ENCODE data around the gene MAB21L4. TPM values are rescaled to one million over a fixed set of nuclear protein-coding genes. Genes with fewer than 3 reads are reported as not detected.

Gene MAB21L4
- total RNA-seq, 1 donor from 2014 or later, result not detected

DNA sequence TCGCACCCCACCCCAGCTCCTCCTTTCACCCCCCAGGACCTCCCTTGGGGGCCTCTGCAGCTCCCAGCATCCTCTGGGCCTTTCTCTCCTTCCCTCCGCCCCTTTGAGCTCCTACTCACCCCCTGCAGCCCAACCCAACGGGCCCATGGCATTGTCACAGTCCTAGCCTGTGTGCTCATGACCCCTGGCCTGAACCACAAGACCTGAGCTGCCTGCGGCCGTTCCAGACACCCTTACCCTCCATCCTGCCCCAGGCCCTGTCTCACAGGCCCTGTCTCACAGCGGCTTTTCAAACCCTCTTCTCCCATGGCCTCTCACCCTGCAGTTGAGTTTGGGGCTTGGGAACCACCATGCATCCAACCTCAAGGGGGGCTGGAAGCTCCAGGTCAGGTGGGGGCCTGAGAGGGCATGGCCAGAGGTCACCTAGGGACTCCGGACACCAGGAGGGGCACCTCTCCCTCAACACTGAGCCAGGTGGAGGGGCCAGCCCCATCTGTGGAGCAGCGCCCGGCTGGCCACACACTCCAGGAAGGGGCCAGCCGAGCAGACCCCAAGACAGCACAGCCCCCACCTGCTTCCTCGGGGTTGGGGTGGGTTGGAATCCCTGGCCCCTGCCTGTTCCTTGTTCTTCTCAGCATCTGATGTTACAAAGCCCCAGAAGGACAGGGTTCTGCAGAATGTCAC lies 6.9 kb downstream of the MAB21L4 start:
- no peak overlapping the region for H3K9ac ChIP-seq (ENCODE audit: low read depth in 1 of 3, low read length in 3 of 3)
- H3K4me3 ChIP-seq (ENCODE audit: low read length in 3 of 3), result no peak overlapping the region
- H3K4me1 ChIP-seq (ENCODE audit: control insufficient read depth in 3 of 3, insufficient read depth in 3 of 3, low read length in 3 of 3), result no peaks in the 10 kb centered on the region
- H3K27ac ChIP-seq (ENCODE audit: low read depth, low read length), result no peak overlapping the region
- no peaks in the 10 kb centered on the region for H3K36me3 ChIP-seq (ENCODE audit: control insufficient read depth in 3 of 3, insufficient read depth in 3 of 3, low read length in 3 of 3)
- no peaks in the 10 kb centered on the region for H3K9me3 ChIP-seq (ENCODE audit: control insufficient read depth in 3 of 3, low read length in 3 of 3)
- peaks cover 0 to 2% (median 0%) of the 10 kb centered on the region in 3 donors for H3K27me3 ChIP-seq (ENCODE audit: control insufficient read depth in 3 of 3, insufficient read depth in 3 of 3, low read length in 3 of 3)

DNA sequence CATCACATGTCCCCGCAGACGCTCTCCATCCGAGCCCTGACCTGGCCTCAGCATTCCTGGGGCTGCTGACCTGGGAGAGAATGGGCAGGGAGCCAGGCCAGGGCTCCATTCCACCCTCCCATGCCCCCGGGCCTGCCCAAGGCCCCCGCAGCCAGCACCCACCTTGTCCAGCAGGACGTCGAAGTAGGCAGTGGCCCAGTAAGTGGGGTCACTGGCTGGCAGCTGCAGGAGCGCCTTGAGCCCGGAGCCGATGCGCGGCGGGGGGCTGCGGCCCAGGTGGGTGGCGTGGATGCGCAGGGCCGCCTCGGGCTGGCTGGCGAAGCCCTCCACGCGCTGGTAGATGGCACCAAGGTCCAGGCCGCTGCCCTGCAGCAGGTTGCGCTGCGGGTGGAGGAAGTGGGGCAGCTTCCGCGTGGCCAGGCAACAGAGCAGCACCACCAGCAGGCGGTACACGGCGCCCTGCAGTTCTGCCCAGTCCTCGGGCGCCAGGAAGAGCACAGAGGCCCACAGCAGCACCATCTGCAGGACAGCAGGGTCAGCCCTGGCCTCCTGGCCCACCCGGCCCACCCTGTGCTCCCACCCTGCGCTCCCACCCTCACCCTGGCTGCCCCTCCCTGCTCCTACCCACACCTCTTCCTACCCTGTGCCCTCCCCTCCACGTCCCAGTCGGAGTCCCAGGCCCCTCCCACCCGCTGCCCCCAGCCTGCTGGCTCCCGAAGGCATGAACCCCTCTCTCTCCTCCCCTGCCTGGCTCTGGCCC lies 7.6 kb downstream of the MAB21L4 start:
- H3K9me3 ChIP-seq (ENCODE audit: control insufficient read depth in 3 of 3, low read length in 3 of 3), result no peaks in the 10 kb centered on the region
- H3K4me3 ChIP-seq (ENCODE audit: low read length in 3 of 3), result no peak overlapping the region
- H3K27me3 ChIP-seq (ENCODE audit: control insufficient read depth in 3 of 3, insufficient read depth in 3 of 3, low read length in 3 of 3), result peaks cover 0 to 2% (median 0%) of the 10 kb centered on the region in 3 donors
- no peaks in the 10 kb centered on the region for H3K36me3 ChIP-seq (ENCODE audit: control insufficient read depth in 3 of 3, insufficient read depth in 3 of 3, low read length in 3 of 3)
- no peak overlapping the region for H3K27ac ChIP-seq (ENCODE audit: low read depth, low read length)
- no peaks in the 10 kb centered on the region for H3K4me1 ChIP-seq (ENCODE audit: control insufficient read depth in 3 of 3, insufficient read depth in 3 of 3, low read length in 3 of 3)
- H3K9ac ChIP-seq (ENCODE audit: low read depth in 1 of 3, low read length in 3 of 3), result no peak overlapping the region

DNA sequence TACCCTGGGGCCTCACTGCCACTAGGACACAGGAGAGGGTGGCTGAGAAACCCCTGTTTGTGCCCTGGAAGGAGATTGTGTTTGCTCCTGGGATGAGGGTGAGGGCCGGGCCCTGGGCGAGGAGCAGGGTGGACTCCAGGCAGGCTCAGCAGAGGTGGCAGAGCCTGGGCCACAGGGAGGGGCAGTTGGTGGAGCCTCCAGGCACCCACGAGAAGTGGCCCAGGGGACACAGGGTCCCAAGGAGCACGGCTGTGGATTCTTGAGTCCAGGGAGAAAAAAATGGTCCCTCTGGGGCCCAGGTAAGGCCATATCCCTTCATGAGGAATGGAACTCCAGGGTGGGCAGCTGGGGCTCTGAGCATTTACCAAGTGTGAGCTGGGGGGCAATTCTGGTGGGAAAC lies 8.3 kb downstream of the MAB21L4 start:
- H3K27me3 ChIP-seq (ENCODE audit: control insufficient read depth in 3 of 3, insufficient read depth in 3 of 3, low read length in 3 of 3), result peaks cover 0 to 2% (median 0%) of the 10 kb centered on the region in 3 donors
- H3K9me3 ChIP-seq (ENCODE audit: control insufficient read depth in 3 of 3, low read length in 3 of 3), result no peaks in the 10 kb centered on the region
- H3K4me3 ChIP-seq (ENCODE audit: low read length in 3 of 3), result no peak overlapping the region
- no peaks in the 10 kb centered on the region for H3K4me1 ChIP-seq (ENCODE audit: control insufficient read depth in 3 of 3, insufficient read depth in 3 of 3, low read length in 3 of 3)
- no peak overlapping the region for H3K27ac ChIP-seq (ENCODE audit: low read depth, low read length)
- H3K36me3 ChIP-seq (ENCODE audit: control insufficient read depth in 3 of 3, insufficient read depth in 3 of 3, low read length in 3 of 3), result no peaks in the 10 kb centered on the region
- H3K9ac ChIP-seq (ENCODE audit: low read depth in 1 of 3, low read length in 3 of 3), result no peak overlapping the region

DNA sequence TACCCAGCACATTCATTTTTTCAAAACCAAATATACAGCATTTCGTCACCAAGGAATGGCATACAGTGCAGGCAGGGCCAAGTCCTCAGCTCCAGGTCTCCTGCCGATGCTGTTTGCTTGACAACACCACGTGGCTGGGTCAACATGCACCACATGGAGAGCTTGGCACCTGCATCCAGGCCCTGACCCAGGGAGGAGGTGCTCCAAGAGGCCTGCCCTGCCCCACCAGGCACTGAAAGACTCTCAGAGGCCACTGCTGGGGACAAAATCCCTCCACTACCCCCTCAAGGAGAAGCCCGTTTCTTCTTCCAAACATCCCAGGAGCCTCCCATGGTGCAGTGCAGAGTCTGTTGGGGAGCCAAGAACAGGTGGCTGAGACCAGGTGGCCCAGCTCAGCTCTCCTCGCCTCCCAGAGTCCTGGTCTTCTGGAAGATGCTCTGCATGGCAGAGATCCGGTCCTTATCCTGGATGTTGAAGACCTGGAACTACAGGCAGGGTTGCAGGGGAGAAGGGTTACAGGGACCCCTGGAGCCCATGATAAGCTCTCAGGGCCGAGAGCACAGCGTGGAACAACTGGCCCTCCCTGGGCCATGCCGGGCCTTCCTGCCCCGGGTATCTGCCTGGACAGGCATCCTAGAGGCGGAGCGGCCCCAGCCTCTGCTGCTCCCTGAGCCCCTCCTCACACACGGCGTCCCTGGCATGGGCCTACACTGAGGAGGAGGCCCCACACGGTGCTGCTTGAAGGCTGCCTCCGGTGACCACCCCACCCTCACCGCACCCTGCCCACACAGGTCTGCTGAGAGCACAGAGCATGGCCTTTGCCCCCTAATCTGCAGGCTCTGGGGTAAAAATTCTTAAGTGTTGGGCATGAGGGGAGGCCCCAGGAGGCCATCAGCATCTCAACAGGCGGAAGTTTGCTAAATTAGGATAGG lies 9.0 kb downstream of the MAB21L4 start:
- H3K4me3 ChIP-seq (ENCODE audit: low read length in 3 of 3), result no peak overlapping the region

DNA sequence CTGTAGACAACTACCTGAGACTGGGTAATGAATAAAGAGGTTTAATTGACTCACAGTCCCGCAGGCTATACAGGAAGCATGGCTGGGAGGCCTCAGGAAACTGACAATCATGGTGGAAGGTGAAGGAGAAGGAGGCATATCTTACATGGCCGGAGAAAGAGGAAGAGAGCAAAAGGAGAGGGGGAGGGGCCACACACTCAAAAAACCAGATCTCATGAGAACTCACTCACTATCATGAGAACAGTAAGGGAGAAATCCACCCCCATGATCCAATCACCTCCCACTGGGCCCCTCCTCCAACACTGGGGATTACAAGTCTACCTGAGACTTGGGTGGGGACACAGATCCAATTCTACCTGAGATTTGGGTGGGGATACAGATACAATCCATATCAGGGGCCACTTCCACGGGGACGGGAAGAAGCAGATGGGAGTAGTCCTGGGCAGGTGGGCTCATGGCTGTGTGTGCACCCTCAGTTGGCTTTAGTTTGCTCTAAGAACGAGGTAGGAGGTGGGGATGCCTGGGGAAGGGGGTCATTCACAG lies 9.9 kb downstream of the MAB21L4 start:
- Histone ChIP-seq H3K9ac (ENCODE audit: low read depth in 1 of 3, low read length in 3 of 3) (no peak overlapping the region), H3K4me1 (ENCODE audit: control insufficient read depth in 3 of 3, insufficient read depth in 3 of 3, low read length in 3 of 3) (no peaks in the 10 kb centered on the region), H3K4me3 (ENCODE audit: low read length in 3 of 3) (no peak overlapping the region), H3K36me3 (ENCODE audit: control insufficient read depth in 3 of 3, insufficient read depth in 3 of 3, low read length in 3 of 3) (no peaks in the 10 kb centered on the region), H3K27ac (ENCODE audit: low read depth, low read length) (no peak overlapping the region), H3K9me3 (ENCODE audit: control insufficient read depth in 3 of 3, low read length in 3 of 3) (no peaks in the 10 kb centered on the region), H3K27me3 (ENCODE audit: control insufficient read depth in 3 of 3, insufficient read depth in 3 of 3, low read length in 3 of 3) (peaks cover 0 to 2% (median 0%) of the 10 kb centered on the region in 3 donors)

More for the DNA sequence above, 9.0 kb downstream of the MAB21L4 start:
- Histone ChIP-seq H3K36me3 (ENCODE audit: control insufficient read depth in 3 of 3, insufficient read depth in 3 of 3, low read length in 3 of 3) (no peaks in the 10 kb centered on the region), H3K9ac (ENCODE audit: low read depth in 1 of 3, low read length in 3 of 3) (no peak overlapping the region), H3K4me1 (ENCODE audit: control insufficient read depth in 3 of 3, insufficient read depth in 3 of 3, low read length in 3 of 3) (no peaks in the 10 kb centered on the region), H3K27ac (ENCODE audit: low read depth, low read length) (no peak overlapping the region), H3K27me3 (ENCODE audit: control insufficient read depth in 3 of 3, insufficient read depth in 3 of 3, low read length in 3 of 3) (peaks cover 0 to 2% (median 0%) of the 10 kb centered on the region in 3 donors), H3K9me3 (ENCODE audit: control insufficient read depth in 3 of 3, low read length in 3 of 3) (no peaks in the 10 kb centered on the region)

DNA sequence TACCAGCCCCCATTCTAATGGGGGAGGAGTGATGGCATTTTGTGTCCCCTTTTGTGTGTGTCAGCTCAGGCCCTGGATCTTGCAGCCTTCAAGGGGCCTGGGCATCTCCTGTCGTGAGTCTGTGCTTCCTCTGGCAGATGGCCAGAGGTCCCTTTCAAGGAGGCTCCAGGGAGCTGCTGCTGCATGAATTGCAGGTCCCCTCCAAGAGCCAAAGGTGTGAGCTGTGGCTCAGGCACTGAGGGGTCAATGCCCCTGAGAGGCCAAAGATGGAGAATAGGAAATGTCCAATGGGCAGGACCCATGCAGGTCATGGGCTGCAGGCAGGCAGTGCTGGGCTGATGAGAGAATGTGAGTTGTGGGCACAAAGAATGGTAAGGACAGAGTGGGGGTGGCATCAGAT lies 10.4 kb downstream of the MAB21L4 start:
- Histone ChIP-seq H3K27me3 (ENCODE audit: control insufficient read depth in 3 of 3, insufficient read depth in 3 of 3, low read length in 3 of 3) (peaks cover 0 to 2% (median 0%) of the 10 kb centered on the region in 3 donors), H3K36me3 (ENCODE audit: control insufficient read depth in 3 of 3, insufficient read depth in 3 of 3, low read length in 3 of 3) (no peaks in the 10 kb centered on the region), H3K9ac (ENCODE audit: low read depth in 1 of 3, low read length in 3 of 3) (no peak overlapping the region), H3K4me1 (ENCODE audit: control insufficient read depth in 3 of 3, insufficient read depth in 3 of 3, low read length in 3 of 3) (no peaks in the 10 kb centered on the region), H3K9me3 (ENCODE audit: control insufficient read depth in 3 of 3, low read length in 3 of 3) (no peaks in the 10 kb centered on the region), H3K4me3 (ENCODE audit: low read length in 3 of 3) (no peak overlapping the region), H3K27ac (ENCODE audit: low read depth, low read length) (no peak overlapping the region)

DNA sequence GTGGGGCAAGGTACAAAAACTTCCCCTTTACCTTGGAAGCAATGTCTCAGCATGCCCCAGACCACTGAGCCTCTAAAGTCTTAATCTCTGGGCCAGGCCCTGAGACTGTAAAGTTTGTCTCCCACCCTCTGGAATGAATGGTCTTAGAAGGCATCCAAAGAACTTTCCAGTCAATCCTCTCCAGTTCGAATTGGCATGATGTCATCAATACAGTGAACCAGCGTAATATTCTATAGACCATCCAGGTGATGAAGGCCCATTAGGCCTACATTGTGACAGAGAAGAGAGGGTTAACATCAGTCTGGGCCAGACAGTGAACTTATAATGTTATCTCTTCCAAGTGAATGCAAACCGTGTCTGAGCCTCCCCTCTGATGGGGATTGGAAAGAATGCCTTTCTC lies 11.2 kb downstream of the MAB21L4 start:
- H3K27me3 ChIP-seq (ENCODE audit: control insufficient read depth in 3 of 3, insufficient read depth in 3 of 3, low read length in 3 of 3), result peaks cover 0 to 2% (median 0%) of the 10 kb centered on the region in 3 donors
- H3K9me3 ChIP-seq (ENCODE audit: control insufficient read depth in 3 of 3, low read length in 3 of 3), result no peaks in the 10 kb centered on the region
- no peak overlapping the region for H3K4me3 ChIP-seq (ENCODE audit: low read length in 3 of 3)
- no peaks in the 10 kb centered on the region for H3K4me1 ChIP-seq (ENCODE audit: control insufficient read depth in 3 of 3, insufficient read depth in 3 of 3, low read length in 3 of 3)
- no peak overlapping the region for H3K9ac ChIP-seq (ENCODE audit: low read depth in 1 of 3, low read length in 3 of 3)
- no peaks in the 10 kb centered on the region for H3K36me3 ChIP-seq (ENCODE audit: control insufficient read depth in 3 of 3, insufficient read depth in 3 of 3, low read length in 3 of 3)
- H3K27ac ChIP-seq (ENCODE audit: low read depth, low read length), result no peak overlapping the region

DNA sequence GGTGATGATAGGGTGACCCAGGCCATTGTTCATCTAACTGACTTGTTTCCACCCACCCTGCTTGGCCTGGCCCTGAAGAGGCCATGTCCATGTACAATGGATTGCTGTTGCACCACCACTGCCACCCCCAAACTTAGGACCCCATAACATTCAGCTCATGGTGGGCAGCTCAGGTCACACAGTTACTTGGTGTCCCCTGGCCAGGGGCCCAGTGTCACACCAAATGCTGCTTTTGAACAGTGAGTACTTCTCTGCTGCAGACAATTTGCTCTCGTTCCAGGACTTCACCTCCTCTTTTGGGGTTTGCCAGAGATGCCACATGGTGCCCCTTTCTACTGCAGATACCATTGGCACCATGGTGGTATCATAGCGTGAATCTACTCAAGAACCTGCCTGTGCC lies 11.7 kb downstream of the MAB21L4 start:
- Histone ChIP-seq H3K9ac (ENCODE audit: low read depth in 1 of 3, low read length in 3 of 3) (no peak overlapping the region), H3K27me3 (ENCODE audit: control insufficient read depth in 3 of 3, insufficient read depth in 3 of 3, low read length in 3 of 3) (peaks cover 0 to 2% (median 0%) of the 10 kb centered on the region in 3 donors), H3K36me3 (ENCODE audit: control insufficient read depth in 3 of 3, insufficient read depth in 3 of 3, low read length in 3 of 3) (no peaks in the 10 kb centered on the region), H3K4me1 (ENCODE audit: control insufficient read depth in 3 of 3, insufficient read depth in 3 of 3, low read length in 3 of 3) (no peaks in the 10 kb centered on the region), H3K27ac (ENCODE audit: low read depth, low read length) (no peak overlapping the region), H3K9me3 (ENCODE audit: control insufficient read depth in 3 of 3, low read length in 3 of 3) (no peaks in the 10 kb centered on the region), H3K4me3 (ENCODE audit: low read length in 3 of 3) (no peak overlapping the region)

DNA sequence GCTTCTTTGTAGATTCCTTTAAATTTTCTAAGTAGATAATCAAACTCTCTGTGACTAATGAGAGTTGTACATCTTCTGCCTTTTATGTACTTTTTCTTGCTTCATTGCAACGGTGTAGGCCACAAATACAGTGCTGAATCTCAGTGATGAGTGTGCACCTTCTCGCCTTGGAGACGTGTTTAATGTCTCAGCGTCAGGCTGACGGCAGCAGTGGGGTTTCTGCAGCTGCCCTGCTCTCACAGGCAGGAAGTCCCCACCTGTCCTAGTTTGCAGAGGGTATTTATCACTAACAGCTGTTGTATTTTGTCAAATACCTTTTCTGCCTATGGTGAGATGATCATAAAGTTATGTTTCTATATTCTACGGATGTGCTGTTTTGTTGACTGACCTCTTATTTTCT lies 14.0 kb downstream of the MAB21L4 start:
- Histone ChIP-seq H3K36me3 (ENCODE audit: control insufficient read depth in 3 of 3, insufficient read depth in 3 of 3, low read length in 3 of 3) (no peaks in the 10 kb centered on the region), H3K27me3 (ENCODE audit: control insufficient read depth in 3 of 3, insufficient read depth in 3 of 3, low read length in 3 of 3) (peaks cover 0 to 2% (median 0%) of the 10 kb centered on the region in 3 donors), H3K27ac (ENCODE audit: low read depth, low read length) (no peak overlapping the region), H3K4me1 (ENCODE audit: control insufficient read depth in 3 of 3, insufficient read depth in 3 of 3, low read length in 3 of 3) (no peaks in the 10 kb centered on the region), H3K9me3 (ENCODE audit: control insufficient read depth in 3 of 3, low read length in 3 of 3) (no peaks in the 10 kb centered on the region), H3K9ac (ENCODE audit: low read depth in 1 of 3, low read length in 3 of 3) (no peak overlapping the region), H3K4me3 (ENCODE audit: low read length in 3 of 3) (no peak overlapping the region)
